Effector CD8-positive, alpha-beta T cell (primary cell): ENCODE measurements around the gene CCDC148.
"Not testable (repeated sequence)": the region's sequence is repeated elsewhere in the genome, so short reads cannot be mapped to it uniquely, and the experiment has no call there.

Experiments
- DNase-seq: peaks from one replicate; lab custom pipeline; 2025; lab: John Stamatoyannopoulos, UW

CCDC148 gene

DNA sequence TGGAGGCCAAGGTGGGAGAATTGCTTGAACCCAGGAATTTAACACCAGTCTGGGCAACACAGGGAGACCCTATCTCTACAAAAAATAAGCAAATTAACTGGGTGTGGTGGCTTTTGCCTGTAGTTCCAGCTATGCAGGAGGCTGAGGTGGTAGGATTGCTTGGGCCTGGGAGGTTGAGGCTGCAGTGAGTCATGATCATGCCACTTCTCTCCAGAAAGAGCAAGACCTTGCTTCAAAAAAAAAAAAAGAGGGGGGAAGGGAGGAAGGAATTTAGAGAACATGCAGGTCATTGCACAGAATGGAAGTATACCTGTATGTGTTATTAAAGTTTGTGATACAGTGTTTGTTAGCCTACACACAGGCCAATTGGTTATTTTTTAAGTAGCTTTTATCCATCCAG lies 26.0 kb upstream of the CCDC148 start:
- DNase-seq: no peak

DNA sequence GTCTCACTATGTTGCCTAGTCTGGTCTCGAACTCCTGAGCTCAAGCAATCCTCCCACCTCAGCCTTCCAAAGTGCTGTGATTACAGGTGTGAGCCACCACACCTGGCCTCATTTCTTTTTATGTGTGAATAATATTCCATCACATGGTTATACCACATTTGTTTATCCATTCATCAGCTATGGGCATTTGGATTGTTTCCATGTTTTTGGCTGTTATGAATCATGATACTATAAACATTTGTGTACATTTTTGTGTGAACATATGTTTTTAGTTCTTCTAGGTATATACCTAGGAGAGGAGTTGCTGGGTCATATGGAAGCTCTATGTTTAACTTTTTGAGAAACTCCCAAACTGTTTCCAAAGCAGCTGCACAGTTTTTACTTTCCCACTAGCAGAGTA lies 24.6 kb upstream of the CCDC148 start:
- no peak for DNase-seq

DNA sequence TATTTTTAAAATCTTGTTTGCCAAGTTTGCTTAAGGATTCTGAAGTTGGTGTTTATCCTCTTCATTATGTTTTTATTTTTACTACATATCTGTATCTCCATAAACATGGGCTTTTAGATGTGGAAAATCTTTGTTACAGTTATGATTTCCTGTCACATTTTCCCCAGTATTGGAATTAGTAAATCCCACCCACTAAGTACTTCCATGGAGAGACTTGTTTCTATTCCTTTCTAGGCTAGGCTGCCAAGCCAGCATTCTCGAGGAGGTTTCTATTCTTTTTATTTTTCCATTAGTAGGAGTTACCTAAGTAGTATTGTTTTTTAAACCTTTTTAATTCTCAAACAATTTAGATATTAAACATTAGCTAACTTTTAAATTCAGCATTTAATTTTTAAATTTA lies 22.3 kb upstream of the CCDC148 start:
- no peak for DNase-seq

DNA sequence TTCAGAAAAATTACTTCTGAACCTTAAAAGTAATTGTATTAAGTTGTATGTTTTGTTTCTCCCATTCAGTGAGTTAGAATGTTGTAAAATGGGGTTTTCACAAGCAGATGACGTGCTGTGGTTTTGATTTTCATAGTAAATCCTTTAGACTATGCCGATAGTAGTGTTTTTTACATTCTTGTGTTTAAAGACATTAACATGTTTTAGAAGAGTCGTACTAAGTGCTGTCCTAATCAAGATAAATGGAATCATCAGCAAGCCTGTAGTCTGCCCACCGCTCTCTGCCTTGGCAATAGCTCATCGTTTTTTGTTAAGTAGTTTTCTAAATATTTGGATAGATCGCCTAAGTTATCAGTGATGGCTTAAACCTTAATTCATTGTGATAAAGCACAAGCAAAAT lies 21.7 kb upstream of the CCDC148 start:
- DNase-seq: no peak

DNA sequence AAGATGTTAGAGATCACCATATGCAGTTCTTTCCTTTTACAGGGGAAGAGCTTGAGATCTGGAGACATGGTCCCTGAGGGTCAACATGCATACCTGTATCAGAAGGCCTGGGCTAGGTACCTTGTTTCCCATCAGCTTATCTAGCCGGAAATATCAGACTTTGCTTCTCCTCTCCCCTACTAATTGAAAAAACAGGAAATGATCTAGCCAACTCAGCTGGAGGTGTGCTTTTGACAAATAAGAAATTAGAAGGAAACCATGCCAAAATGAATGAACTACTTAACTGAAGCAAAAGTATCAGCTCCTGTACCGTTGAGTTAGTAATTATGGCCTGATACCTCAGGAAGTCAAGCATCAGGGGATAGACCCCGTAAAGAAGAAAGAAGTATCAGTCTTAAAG lies 20.6 kb upstream of the CCDC148 start:
- no peak for DNase-seq

DNA sequence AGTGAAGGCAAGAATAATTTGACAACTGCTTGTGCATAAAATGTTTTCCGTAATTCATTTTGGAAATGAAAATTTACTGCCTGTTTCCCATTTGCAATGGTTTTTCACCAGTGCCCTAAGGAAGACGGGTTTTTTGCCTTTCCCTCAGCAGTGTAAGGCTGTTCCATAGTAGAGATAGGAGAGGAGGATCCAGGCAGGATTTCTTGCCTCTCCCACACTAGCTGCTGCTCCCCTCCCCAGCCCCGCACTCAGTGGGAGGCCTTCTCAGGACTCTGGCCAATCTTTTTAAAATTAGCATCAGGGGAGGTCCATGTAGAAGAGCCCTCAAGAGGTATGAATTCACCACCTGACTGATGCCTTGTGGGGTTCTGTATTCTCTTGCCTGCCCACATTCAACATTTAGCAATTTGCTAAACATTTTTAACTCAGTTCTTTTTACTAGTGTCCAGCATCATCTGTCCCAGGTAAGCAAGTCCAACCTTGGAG lies 18.0 kb upstream of the CCDC148 start:
- DNase-seq: not testable (repeated sequence)

DNA sequence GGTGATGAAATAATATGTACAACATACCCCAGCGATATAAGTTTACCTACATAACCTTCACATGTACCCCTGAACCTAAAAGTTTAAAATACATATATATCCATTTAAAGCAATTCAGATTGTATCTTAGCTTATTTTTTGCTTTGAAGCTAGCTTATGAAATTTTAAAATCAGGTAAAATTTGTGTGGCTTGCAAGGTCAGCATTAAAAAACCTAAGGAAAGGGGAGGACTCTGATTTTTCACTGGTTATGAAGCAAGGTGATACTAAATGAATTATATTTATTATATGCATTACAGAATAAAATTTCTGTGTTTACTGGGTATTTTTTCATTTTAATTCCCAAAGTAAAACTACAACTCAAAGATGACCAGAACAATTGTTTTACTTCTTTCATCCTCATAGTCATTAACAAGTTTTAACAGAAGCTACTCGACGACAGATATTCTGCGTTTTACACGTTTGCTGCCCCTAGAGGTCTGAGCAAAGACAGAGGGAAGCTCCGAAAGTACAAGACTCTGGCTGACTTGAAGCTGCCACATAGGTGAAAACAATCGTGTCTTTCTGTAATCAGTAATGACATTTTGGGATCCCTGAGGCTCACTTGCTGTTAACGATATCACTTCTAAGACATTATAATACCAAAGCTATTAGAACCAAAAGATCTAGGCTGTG lies 17.3 kb upstream of the CCDC148 start:
- no peak for DNase-seq

DNA sequence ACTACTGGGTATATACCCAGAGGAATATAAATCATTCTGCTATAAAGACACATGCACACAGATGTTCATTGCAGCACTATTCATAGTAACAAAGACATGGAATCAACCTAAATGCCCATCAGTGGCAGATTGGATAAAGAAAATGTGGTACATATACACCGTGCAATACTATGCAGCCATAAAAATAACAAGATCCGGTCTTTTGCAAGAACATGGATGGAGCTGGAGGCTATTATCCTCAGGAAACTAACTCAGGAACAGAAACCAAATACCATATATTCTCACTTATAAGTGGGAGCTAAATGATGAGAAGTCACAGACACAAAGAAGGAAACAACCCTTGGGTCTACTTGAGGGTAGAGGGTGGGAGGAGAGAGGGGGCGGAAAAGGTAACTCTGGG lies 16.7 kb upstream of the CCDC148 start:
- DNase-seq: not testable (repeated sequence)

DNA sequence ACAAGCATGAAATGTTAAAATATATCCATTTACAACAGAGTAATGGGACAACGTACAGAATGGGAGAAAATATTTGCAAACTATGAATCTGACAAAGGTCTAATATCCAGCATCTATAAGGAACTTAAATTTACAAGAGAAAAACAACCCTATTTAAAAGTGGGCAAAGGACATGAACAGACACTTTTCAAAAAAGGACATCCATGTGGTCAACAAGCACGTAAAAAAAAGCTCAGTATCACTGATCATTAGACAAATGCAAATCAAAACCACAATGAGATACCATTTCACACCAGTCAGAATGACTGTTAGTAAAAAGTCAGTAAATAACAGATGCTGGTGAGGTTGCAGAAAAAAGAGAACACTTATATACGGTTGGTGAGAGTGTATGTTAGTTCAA lies 16.3 kb upstream of the CCDC148 start:
- DNase-seq: not testable (repeated sequence)

DNA sequence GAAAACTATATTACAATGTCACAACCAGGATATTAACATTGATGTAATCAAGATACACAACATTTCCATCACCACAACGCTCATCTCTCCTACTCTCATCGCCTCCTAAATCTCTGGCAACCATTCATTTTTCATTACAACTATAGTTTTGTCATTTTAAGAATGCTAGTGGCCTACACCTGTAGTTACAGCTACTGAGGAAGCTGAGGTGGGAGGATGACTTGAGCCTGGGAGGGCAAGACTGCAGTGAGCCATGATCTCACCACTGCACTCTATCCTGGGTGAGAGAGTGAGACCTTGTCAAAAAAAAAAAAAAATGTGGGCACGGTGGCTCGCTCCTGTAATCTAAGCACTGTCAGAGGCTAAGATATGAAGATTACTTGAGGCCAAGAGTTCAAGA lies 10.7 kb upstream of the CCDC148 start:
- no peak for DNase-seq

DNA sequence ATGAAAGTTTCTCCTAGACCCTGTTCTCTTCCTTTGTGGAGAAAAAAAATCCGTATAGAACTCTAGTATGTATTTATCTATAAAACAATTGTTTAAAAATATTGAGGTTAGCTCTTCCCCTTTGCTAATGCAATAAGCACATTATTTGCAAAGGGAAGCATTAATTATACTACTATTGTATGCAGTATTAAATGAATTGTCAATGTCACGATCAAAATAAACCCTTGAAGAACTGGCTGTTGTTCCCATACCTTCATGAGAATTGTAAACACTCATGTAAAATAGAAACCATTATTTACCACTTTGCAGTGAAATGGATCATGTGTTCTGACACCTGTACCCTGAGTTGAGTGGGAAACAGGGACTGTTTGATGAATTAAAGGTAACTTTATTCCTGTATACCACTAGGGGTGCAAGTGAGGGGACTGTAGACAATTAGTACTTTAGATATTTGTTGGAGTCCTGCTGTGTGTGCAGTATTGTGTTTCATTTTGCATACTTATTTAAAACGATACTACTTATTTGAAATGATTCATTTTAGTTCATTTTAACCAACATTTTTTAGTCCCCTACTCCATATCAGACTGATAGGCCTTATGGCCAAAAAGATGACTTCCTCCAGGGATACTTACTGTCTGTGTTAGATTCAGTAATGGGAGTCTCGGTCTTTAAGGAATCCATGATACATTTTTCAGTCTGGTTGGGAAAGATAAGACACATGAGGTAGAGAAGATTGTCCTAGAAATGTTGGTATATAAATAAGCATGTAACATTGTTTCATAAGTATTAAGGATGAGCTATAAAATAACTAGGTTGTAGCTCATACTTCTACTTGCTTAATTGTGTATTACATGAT lies 8.1 kb upstream of the CCDC148 start:
- DNase-seq: no peak

DNA sequence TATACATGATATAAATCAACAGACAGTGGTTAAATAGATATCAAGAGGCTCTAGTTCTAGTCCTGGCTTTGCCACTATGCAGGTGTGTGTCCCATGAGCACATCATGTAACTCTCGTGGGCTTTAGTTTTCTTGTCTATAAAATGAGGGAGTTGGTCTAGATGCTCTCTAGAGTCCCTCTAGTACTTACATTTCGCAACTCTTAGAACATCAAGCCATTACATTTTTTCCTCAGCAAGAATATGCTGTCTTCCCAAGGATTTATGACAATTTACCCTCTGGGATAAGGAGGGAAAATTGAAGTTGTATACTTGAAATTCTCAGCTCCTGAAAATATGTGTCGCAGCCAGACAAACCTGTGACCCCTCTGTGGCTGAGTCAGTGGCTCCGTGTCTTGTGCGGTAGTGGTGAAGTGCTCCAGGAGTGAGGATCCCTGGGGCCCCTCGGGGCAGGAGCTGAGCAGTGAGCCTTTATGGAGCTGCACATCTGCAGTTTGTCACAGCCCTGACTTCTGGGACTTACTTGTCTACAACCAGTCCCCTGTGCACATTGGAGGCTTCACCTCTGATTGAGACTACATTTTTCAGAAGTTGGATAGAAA lies 7.0 kb upstream of the CCDC148 start:
- no peak for DNase-seq

DNA sequence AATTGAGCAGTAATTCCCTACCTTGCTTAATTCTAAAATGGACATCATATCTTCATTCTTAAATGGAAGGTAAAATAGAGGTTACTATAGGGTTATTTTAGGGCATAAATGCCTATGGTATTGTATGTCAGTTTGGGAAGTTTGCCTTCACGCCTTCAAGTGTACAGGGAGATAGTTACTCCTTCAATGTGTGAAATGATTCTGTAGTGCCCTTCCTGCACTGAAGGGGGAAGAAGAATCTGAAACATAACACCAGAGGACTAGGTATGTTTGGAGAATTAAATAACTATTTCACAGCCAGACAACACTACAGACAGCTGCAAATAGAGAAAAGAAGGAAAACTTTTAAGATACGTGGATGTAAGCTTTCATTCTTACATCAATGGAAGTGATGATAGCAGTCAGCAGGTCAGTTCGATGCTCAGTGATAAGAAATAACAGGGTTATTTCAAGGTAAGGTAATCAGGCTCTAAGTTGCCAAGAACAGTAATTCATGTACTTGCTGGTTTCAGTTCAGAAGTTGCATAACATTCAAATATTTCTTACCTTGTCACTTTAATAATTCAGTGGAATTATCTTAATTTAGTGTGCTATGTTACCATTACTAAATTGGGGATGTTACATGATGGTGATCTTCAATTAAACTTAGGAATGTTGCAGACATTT lies 4.2 kb upstream of the CCDC148 start:
- DNase-seq: no peak

DNA sequence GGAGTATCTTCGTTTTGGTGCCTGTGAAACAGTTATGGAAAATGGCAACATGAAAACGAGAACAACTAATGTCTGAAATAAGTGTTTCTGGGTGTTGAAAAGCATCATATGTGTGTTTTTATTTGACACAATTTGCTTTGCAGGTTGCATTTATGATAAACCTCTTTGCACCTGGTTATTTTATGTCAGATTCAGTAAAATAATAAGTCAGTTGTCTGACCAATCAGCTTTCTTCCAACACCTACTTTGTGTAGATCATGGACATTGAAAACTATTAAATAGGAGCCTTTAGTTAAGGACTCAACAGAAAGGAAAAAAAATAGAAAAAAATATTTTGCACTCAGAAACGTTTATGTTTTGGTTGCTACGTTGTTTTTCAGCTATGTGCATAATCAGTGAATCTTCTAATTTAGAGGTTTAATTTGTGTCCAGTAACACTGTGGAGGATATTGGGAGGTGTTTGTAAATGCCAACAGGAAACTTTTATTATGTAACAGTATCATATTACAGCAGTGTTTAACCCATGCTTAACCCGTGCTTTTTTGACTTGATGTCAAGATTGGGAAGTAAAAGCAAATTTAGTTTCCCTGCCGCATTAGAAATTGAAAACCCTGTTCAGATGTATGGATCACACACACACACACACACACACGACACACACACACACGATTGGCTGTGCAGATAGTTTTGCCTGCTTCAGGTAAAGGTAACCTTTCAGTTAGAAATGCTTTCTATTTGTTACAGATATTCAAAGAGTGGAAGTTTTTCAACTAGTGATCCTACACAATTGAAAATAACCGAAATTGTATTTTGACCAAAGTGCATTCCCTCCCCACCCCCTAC lies 2.8 kb upstream of the CCDC148 start:
- DNase-seq: no peak

DNA sequence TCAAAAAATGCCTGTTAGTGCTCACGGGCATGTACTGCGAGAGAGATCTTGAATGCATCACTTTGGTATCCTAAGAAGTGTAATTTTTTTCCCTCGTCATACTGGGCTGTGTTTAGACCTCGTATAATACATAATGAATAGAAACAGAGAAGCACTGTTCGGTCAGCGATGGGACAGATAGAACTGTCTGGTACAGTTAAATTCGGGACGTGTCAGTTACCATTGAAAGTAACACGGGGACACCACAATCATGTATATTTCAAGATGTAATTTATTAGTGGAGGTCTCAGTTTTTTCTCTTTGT lies 2.0 kb upstream of the CCDC148 start:
- no peak for DNase-seq

DNA sequence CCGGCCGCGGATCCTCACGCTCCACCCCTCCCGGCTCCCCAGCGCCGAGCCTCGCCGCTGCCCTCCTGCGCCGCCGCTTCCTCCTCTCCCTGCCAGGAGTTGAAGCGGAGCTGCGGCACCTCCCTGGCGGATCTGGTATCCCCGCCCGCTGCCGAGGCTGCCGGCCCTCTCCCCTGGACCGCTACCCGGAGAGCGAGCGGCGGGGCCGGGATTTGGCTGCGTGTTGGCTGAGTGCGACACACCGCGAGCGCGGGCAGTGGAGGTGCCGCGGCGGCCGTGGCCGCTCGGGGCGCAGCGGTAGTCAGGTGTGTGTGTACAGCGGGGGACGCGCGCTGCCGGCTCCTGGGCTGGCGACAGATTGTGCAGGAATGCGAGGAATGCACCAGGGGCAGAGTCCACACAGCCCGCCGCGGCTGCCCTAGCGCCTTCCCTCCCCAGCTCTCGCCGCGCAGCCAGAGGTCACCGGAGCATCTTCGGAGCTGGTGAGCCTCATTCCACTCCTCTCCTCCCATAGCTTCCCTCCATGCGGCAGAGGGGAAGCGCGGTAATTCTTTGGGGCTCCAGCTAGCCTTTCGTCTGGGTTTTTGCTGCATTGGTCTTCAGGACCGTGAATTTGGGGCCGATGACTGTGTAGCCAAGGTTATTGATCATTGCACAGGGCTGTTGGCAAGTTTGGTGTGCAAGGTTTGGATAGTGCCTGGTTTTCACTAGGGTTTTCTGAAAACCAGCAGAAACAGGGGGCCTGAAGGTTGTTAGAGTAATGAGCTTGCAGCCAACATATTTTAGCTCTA lies 1.5 kb upstream of the CCDC148 start:
- DNase-seq: peak; percentile 35

DNA sequence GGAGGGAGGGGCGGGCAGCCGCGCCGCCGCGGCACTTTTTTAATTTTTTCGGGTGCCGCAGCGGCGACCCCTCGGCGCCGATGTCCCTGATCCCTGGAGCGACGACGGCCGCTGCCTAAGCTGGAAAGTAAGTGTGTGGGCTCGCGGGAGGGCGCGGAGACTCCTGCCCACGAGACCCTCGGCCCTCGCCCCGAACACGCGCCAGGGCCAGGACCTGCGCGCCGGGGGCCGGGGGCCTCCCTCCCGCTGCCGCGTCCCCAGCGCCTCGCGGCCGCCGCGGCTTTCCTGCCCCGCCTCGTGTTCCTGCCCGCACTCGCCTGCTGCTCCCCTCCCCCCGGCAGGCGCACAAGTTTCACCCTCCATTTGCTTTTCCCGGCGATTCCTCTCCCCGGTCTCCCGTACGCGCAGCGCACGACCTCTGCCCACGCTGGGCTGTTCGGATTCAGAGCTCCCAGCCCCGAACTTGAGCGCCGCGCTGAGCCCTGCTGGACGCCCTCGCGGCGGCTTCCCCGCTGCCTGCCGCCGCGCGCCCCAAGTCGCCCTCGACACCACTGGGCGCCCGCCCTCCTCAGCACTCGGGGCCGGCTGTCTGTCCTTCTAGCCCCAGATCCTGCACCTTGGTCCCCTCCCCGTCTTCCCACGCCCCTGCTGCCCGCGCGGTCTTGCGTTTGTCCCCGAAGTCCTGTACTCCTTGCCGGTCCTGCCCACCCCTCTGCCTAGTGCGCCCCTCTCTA lies 706 bp upstream of the CCDC148 start:
- DNase-seq: no peak

DNA sequence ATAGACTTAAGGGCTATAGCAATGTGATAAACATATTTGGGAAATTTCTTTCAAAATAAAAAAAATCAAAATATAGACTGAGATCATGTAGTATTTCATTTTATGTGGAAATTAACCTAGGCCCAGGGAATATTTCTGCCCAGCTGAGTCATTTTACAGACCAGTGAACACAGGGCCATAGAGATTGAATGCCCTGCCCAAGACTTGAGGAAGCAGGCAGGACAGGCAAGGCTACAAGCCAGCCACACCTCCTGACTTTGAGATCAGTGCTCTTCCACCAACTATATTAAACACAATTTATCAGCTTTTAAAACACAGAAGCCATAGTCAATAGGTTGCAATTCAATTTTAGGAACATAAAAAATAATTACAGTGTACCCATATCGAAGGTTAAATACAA lies 12.9 kb downstream of the CCDC148 start:
- no peak for DNase-seq

DNA sequence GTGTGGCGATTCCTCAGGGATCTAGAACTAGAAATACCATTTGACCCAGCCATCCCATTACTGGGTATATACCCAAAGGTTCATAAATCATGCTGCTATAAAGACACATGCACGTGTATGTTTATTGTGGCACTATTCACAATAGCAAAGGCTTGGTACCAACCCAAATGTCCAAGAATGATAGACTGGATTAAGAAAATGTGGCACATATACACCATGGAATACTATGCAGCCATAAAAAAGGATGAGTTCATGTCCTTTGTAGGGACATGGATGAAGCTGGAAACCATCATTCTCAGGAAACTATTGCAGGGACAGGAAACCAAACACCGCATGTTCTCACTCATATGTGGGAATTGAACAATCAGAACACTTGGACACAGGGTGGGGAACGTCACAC lies 17.5 kb downstream of the CCDC148 start:
- not testable (repeated sequence) for DNase-seq

DNA sequence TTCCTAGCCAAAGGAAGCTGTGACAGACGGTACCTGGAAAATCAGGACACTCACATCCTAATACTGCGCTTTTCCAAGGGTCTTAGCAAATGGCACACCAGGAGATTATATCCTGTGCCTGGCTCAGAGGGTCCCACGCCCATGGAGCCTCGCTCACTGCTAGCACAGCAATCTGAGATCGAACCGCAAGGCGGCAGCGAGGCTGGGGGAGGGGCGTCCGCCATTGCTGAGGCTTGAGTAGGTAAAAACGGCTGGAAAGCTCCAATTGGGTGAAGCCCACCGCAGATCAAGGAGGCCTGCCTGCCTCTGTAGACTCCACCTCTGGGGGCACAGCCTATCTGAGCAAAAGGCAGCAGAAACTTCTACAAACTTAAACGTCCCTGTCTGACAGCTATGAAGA lies 22.8 kb downstream of the CCDC148 start:
- DNase-seq: not testable (repeated sequence)
